NCI-H82 (cell line): ENCODE results near the gene CORO2B.

Experiments
- DNase-seq: peaks from one replicate; lab custom pipeline; 2025; lab: John Stamatoyannopoulos, UW

CORO2B gene

DNA sequence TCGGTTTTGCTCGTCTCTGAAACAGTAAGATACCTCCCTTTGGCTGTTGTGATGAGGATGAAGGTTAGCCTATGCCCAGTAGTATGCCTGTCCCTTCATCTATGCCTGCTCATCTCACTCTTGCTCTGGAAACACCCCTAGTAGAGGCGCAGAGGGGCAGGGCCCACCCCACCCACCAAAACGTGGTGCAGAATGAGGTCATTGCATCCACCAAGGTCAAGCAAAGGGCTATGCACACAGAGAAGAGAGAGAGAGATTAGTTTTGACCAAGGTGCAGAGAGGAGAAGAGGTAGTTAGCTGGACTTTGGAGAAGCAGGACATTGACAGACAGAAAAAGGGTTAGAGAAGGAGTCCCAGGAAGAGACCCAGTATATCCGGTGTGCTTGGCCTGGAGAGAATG lies 119.9 kb downstream of the CORO2B start:
- DNase-seq = no peak

DNA sequence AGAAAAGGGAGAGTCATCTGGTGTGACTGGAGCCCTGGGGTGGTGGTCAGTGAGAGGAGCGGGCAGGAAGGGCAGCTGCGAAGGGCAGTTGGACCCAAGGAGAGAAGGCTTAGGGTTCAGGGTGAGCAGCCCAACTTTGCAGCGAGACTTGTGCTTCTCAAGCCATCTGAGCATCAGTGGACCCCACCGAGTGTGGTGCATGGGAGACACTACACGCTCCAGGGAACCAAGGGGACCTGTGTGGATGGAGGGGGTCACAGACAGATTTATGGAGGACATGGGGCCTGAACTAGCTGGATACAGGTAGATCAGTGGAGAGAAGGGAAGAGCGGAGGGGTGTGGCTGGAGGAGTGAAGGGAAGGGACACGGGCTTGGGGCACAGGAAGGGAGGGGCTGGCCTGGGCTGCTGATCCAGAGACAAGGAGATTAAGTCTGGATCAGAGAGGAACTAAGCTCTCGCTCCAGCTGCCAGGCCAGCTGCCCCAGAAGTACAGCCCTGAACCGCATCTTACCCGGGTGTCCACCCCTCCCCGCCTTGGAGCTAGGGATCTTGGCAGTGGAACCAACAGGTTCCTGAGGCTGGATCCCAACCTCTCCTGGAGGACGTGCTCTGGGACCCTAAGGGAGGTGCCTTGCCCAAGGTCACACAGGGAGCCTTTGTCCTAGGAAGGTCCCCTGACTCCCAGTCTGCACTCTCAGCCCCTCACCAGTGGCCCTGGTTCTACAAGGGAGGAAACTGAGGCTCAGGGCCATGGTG lies 120.5 kb downstream of the CORO2B start:
- peak; percentile 99 for DNase-seq

DNA sequence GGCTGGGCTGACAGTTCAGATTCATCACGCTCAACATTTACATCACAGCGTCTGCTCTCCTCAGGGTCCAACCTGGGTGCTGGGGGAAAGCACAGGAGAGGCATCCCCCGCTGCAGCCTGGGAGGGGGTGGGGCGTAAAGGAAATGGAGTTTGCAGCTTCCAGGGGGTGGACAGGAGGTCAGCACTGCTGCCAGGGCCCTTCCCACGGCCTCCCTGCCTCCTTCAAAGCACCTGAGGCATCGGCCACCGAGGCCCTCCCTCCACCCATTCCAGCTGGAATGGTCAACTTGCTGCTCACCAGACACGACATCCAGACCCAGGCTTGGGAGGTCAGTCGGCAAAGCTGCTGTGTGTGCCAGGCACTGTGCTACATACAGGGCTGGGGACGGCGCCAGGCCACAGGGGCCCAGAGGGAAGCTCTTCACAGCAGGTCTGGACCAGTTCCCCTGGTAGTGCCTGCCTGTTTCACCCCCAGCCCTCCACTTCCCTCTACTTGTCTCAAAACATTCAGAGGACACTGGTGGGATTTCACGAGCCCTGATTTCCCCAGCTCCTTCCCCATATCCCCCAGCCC lies 121.2 kb downstream of the CORO2B start:
- DNase-seq = peak; percentile 68

DNA sequence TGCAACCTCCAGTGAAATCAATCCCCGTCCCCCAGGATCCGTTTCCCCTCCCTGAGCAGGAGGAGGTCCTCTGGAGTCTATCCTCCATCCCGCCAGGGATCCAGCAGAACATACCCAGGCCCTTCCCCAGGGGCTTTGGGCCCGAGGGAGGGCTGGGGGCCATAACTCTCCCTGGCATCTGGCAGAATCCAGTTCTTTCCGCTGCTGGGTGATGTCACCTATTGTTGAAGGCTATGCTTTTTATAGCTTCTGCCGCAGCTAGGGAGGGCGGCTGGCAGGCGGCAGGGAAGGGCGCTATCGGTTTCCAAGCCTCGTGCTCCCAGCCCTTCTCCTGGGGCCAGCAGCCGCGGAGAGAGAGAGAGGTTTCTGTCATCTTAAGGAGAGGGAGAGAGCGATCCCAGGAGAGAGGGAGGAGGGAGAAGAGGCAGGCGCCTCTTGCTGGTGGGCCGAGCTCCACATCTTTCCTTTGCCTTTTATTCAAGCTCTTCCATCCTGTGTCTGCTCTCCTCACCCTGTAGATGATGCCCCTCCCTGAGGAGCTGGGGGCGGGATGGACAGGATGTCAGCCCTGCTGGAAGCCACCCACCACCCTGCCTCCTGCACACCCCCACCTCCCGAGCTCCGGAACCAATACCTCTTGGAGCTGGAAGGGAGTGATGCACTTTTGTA lies 121.8 kb downstream of the CORO2B start:
- peak; percentile 95 for DNase-seq

DNA sequence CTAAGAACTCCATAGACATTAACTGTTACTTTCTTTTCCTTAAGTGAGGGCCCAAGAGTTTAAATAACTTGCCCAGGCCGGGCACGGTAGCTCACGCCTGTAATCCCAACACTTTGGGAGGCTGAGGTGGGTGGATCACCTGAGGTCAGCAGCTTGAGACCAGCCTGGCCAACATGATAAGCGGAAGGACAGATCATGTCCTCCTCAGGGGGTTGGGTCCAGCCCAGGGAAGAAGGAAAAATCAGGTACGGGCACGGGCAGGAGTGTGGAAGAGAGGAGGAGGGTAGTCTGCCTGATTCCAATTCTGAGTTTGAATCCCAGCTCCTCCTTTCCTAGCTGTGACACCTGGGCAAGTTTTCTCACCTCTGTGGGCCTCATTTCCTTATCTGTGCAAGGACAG lies 123.1 kb downstream of the CORO2B start:
- DNase-seq = no peak

DNA sequence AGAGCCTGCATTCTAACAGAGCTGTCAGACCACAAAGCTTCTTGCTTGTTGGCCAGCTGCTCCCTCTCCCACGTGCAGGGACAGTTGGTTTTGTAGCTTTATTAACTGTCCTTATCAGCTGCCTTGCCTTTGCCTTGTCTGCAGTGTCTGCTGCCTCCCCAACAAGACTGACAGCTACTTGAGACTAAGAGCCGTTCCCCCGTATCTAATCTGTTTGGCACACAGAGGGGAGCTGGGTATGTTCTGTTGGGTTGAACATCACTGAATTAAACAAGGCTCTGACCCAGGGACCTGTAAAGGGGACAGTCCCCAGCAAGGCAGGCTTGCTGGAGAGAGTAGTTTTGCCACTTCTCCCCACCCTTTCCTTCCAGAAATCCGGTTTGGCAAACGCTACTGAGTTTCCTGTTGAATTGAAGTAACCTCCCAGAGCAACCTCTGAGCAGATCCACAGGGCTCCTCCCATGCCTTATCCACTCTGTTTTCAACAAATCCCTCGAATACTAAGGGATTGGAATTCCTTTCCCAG lies 125.8 kb downstream of the CORO2B start:
- DNase-seq = peak; percentile 92

DNA sequence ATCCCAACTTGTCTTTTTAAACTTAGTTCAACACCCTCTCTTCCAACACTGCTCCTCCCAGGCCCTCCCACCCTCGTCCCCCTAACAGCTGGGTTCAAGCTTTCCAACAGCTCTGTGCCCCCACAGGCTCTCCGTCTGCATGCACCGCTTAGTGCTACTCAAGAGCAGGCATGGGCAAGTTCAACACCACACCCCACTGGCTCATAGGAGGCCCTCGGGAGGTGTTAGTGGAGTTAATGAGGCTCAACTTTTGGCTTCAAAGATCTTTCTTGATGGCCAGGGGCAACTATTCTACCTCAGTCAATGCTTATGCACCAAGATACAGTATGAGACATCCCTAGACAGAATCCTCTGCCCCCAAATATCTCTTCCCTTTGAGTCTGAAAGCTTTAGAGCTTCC lies 127.5 kb downstream of the CORO2B start:
- DNase-seq = no peak

DNA sequence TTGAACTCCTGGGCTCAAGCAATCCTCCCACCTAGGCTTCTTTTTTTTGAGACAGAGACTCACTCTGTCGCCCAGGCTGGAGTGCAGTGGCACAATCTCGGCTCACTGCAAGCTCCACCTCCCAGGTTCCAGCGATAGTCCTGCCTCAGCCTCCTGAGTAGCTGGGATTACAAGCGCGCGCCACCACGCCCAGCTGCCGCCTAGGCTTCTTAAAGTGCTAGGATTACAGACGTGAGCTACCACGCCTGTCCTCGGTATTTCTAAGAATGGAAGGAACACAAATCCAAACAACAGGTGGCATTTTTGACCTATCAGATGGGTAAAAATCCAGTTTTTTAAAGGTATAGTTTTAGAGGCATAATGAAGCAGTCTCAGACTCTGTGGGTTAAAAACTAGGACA lies 128.1 kb downstream of the CORO2B start:
- peak; percentile 65 for DNase-seq

DNA sequence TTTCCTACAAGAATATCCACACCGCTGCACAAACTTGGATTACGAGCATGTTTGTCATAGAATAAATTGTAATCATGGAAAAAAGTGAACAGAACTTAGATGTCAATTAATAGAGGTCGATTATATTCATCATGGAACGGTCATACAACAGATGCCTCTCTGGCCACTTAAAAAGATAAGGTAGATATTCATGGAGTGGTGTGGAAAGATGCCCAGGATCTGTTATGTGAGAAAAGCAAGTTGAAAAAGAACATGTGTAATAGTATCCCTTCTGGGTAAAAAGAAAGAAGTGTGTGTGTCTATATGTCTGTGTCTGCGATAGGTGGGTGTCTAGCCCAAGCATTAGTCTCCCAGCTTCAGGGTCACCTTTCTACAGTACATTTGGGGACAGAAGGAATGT lies 128.6 kb downstream of the CORO2B start:
- no peak for DNase-seq

DNA sequence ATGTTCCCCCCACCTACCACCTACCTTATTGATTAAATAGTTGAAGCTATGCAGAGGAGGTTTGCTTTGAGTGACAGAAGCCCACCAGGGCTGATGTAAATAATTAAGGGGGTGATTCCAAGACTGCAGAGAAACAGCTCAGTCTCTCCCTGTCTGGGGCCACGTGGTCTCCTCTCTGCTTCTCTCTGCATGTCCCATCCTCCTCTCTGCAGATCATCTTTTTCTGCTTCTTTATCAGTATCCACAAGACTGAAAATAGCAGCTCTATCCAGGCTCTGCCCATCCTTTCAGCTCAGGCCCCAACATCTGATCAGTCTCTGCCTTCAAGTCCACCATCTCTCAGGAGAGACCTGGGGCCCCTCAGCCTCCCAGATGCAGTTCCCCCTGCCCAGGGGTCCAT lies 131.1 kb downstream of the CORO2B start:
- DNase-seq = no peak

DNA sequence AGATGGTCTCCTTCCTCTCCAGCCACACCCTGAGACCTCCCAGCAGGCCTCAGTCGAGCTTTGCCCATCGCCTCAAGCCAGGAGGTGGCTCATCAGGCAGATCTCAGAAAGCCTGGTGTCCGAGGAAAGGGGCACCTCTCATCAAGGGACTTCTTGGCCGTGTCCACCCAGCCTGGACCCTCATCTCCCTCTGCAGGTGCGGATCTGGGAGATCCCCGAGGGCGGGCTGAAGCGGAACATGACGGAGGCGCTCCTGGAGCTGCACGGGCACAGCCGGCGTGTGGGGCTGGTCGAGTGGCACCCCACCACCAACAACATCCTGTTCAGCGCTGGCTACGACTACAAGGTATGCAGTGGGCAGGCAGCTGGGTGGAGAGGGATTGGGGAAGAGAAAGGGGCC lies 131.7 kb downstream of the CORO2B start:
- DNase-seq = no peak

DNA sequence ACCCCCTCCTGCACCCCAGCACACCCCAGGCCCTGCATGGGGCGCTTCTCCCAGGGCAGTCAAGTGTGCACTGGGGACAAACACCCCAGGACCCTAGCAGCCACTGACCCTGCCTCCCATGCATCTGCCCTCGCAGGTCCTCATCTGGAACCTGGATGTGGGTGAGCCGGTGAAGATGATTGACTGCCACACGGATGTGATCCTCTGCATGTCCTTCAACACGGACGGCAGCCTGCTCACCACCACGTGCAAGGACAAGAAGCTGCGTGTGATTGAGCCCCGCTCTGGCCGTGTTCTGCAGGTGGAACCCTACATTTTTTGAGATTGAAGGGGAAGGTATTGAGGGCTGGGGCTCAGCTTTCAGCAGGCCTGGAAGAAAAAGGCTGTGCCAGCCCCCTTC lies 132.6 kb downstream of the CORO2B start:
- no peak for DNase-seq

DNA sequence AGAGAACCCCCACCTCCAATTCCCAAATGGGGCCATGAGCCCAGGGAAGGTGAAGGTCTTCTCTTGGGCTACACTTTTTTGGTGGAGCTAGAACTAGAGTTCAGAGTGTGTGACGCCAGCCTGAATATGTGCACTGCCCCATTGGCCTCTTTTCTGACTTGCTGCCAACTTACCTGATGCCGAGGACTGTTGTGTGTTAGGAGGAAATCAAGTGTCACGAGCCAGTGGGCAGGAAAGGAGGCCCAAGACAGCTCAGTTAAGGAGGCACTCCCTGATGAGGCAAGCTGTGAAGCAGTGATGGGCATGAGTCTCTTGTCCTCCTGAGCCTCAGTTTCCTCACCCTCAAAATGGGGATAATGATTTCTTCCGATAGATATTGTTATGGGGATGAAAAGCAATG lies 134.1 kb downstream of the CORO2B start:
- no peak for DNase-seq

DNA sequence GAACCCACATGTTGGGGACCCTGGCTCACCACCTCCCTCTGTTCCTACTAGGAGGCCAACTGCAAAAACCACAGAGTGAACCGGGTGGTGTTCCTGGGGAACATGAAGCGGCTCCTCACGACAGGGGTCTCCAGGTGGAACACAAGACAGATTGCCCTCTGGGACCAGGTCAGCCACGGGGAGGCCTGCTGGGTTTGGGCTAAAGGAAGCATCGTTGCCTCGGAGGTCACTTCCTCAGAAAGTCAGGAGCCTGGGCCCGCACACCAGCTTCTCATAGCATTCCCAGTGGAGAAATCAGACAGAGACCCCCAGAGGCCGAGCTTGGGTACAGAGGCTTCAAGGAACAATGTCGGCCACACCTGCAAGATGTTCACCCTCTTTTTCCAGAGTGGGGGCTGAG lies 135.1 kb downstream of the CORO2B start:
- no peak for DNase-seq

DNA sequence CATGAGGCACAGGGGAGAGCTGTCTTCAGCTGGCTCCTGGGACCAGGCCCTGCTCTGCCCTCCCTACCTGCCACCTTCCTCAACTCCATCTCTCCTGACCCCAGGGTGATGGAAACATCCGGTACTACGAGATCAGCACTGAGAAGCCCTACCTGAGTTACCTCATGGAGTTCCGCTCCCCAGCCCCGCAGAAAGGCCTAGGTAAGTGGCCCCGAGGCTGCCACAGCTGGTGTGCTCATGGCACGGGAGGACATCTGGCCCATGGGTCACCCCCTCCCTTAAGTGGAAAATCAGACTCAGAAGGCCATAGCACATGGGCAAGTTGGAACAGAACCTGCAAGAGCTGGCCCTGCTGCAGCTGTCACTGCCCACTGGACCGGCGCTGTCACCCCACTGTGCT lies 136.3 kb downstream of the CORO2B start:
- DNase-seq = no peak

DNA sequence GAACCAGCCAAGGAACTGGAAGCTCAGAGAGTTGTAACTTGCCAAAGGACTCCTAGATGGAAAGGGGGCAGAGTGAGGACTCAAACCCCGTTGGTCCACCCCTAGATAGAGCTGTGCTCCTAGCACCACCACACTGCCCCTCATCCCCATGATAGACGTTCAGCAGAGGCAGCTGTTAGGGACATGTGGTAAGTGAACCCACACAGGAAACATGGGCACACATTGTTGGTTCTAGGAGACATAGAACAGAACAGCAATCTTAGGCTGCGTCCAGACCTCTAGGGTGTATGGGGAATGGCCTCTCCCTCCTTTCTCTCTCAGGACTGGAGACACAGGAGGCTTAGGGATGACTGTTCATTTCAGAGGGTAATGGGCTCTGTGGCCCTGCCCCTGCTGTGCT lies 139.2 kb downstream of the CORO2B start:
- DNase-seq = no peak

DNA sequence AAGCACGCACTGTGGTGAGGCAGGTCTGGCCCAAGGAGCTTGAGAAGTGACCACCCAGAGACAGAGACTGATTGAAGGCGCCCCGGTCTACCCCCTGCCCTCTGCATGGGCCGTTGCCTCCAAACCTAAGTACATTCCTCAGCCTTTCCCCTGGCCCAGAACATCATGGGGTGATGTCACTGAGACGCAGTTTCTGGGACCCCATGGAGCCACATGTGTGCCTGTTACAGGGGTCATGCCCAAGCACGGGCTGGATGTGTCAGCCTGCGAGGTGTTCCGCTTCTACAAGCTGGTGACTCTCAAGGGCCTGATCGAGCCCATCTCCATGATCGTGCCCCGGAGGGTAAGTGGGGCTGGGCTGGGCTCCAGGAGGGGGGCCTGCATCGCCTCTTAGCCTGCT lies 139.7 kb downstream of the CORO2B start:
- no peak for DNase-seq

DNA sequence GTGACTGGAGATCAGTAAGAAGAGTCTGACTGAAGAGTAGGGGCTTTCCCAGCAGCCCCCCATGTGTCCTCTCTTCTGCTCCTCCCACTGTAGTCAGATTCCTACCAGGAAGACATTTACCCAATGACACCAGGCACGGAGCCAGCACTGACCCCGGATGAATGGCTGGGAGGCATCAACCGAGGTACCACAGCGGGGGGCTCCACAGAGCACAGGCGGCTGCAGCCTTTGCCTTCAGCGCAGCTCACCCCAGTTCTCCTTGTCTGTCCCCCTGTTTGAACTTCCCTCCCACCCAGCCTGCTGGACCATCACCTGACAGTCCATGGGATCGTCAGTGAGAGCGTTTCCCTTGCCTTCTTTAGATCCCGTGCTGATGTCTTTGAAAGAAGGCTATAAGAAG lies 140.3 kb downstream of the CORO2B start:
- no peak for DNase-seq

DNA sequence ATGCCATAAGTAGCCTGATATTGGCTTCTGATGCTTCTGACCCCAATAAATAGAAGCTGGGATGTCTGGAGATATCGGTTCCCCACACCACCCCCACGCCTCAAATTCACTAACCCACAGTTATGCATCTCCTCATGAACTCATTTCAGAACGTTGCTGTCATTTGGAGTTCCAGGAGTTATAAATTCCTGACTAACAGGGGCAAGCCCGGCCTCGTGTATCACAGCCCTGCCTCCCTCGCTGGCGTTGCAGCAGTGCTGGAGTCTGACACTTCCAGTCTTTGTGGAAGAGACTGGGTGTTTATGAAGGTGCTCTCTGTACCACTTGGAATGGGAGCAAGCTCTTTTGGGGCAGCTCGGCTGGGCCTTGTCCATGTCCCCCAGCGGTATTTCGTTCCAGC lies 140.9 kb downstream of the CORO2B start:
- no peak for DNase-seq

DNA sequence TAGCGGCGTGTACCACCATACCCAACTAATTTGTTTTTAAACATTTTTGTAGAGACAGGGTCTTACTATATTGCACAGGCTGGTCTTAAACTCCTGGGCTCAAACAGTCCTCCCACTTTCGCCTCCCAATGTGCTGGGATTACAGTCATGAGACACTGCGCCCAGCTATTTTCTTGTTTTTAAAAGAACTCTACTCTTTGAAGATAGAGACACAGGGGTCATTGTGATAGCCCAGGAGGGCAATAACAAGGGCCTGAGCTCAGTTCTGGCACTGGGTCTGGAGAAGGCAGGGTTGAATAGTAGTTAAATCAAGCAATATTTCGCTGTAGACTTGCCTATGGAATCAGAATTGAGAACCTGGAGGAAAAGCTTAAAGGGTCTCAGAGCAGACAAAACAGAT lies 143.1 kb downstream of the CORO2B start:
- no peak for DNase-seq

DNA sequence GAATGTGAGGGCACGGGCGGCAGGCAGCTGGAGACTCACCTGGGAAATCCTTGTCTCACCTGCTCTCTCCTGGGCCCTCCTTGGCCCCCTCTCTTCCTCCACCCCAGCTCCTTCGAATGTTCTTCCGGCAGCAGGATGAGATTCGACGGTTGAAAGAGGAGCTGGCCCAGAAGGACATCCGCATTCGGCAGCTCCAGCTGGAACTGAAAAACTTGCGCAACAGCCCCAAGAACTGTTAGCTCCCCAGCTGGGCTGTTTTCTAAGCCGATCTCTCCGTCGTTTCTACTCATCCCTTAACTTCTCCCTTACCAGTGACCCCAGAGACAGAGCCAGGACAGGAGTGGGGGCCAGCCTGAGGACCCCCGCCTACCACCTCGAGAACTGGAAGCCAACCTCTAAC lies 146.9 kb downstream of the CORO2B start:
- no peak for DNase-seq

DNA sequence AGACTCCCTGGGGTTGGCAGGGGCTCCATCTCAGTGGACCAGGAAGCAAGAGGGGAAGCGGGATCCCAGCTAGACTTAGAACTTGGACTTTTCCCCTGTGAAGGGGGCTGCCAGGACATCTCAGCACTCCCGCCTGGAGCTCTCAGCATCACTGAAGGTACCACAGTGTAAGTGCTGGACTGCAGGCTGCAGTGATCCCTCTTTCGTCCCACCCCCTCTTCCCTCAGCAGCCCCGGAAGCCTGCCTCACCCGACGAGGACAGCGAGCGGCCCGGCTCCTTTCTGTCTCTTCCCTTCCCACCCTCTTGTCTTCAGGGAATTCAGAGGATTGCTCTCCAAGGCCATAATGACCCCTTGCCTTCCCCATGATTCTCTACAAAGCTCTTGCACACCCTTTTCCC lies 147.5 kb downstream of the CORO2B start:
- DNase-seq = no peak

DNA sequence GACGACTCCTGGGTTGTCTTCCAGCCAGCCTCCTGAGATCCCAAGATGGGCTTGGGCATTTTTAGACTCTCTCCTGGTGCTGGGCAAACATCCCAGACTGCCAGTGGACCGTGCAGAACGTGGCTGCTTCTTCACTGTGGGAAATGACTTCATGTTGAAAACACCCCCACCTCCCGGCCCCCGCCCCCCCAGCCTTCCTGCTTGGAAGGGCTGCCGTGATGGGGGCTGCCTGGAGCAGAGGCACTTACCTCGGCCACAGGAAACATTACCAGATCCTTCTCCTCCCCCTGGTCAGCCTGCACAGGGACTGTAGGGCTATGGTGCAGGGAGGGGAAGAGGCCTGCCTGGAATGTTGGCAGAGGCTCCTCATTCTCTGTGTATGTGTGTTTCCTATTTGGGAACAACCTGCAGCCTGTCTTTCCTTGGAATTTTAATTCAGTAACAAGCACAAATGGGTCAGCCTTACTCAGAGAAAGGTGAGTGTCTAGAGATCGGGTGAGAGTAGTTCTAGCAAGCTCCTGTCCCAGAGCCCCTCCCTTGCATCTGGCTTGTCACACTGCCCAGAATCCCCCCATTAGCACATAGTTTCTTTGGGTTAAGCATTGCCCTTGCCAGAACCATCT lies 151.1 kb downstream of the CORO2B start:
- DNase-seq = no peak
